ENCODE measurements around the gene TAF9. TPM values are rescaled to one million over a fixed set of nuclear protein-coding genes. Genes with fewer than 3 reads are reported as not detected.

Gene TAF9
- polyA plus RNA-seq, 1 of the 3 experiments (the other 2 are of a cell fraction): 106 TPM

- Histone ChIP-seq H2AFZ (ENCODE audit: low read depth) (no peak overlapping the region), H3K9me2 (no peaks in the 10 kb centered on the region), H3K4me2 (no peak overlapping the region), H3K9me3 (no peaks in the 10 kb centered on the region), H3K36me3 (replicated peaks in 1 of 2; ENCODE audit: control insufficient read depth in 1 of 2, insufficient read depth in 2 of 2, low read length in 1 of 2) (peaks cover 44 to 67% of the 10 kb centered on the region in 2 experiments), H4K20me1 (ENCODE audit: insufficient read depth) (no peaks in the 10 kb centered on the region), H3K27me3 (ENCODE audit: insufficient read depth) (no peaks in the 10 kb centered on the region), H3K4me3 (ENCODE audit: low read depth in 2 of 2, low read length in 1 of 2) (no peak overlapping the region), H3F3A (replicated peaks; ENCODE audit: insufficient read depth) (peaks cover 8% of the 10 kb centered on the region), H3K27ac (ENCODE audit: low read depth in 2 of 2, low read length in 1 of 2) (no peak overlapping the region), H3K4me1 (ENCODE audit: control insufficient read depth in 1 of 2, insufficient read depth in 2 of 2, low read depth in 1 of 2, low read length in 1 of 2) (no peaks in the 10 kb centered on the region), H3K9ac (no peak overlapping the region), H3K79me2 (ENCODE audit: insufficient read depth) (peaks cover 9% of the 10 kb centered on the region)
- no peak for TF ChIP-seq RXRA (IDR thresholded peaks at IDR 0.05; ENCODE audit: borderline replicate concordance, low read depth)
- no peak for TF ChIP-seq JUND (IDR thresholded peaks at IDR 0.05)
- no peak for TF ChIP-seq ZBTB33 (IDR thresholded peaks at IDR 0.05; ENCODE audit: borderline replicate concordance, low read depth)
- no peak for TF ChIP-seq FOXM1 (IDR thresholded peaks at IDR 0.05; ENCODE audit: low read depth)
- TF ChIP-seq GATA2 (CRISPR knock-in tag; IDR thresholded peaks at IDR 0.05): no peak
- TF ChIP-seq CHD2 (IDR thresholded peaks at IDR 0.05; ENCODE audit: low read length, partially characterized antibody): no peak
- no peak for TF ChIP-seq MAX (IDR thresholded peaks at IDR 0.05; ENCODE audit: low read depth)
- TF ChIP-seq USF1 (IDR thresholded peaks at IDR 0.05; ENCODE audit: borderline replicate concordance, low read depth): no peak
- TF ChIP-seq CTCF (IDR thresholded peaks at IDR 0.05): no peak
- no peak for TF ChIP-seq USF2 (IDR thresholded peaks at IDR 0.05; ENCODE audit: borderline replicate concordance, low read depth, low read length)
- no peak for DNase-seq
- ChIA-PET POLR2A (no interaction called here), CTCF (no interaction called here)
Observed at GRCh38 chr5:69378376-69378775, 9.1 kb upstream of the TAF9 start.

- CTCF ChIA-PET: no interaction called here
Observed at GRCh38 chr5:69374911-69375446, 5.7 kb upstream of the TAF9 start.

More at GRCh38 chr5:69374911-69375446, 5.7 kb upstream of the TAF9 start:
- POLR2A ChIA-PET: no interaction called here
- DNase-seq: no peak
- H3K4me3 ChIP-seq (ENCODE audit: low read depth in 2 of 2, low read length in 1 of 2): no peak overlapping the region
- peaks cover 42% of the 10 kb centered on the region for H3K79me2 ChIP-seq (ENCODE audit: insufficient read depth)
- H3K9ac ChIP-seq: no peak overlapping the region
- H3K9me2 ChIP-seq: no peaks in the 10 kb centered on the region
- no peak overlapping the region for H3K27ac ChIP-seq (ENCODE audit: low read depth in 2 of 2, low read length in 1 of 2)
- H3K36me3 ChIP-seq (replicated peaks in 1 of 2; ENCODE audit: control insufficient read depth in 1 of 2, insufficient read depth in 2 of 2, low read length in 1 of 2): peaks cover 39 to 48% of the 10 kb centered on the region in 2 experiments
- peaks cover 12% of the 10 kb centered on the region for H3F3A ChIP-seq (replicated peaks; ENCODE audit: insufficient read depth)
- H3K4me2 ChIP-seq: no peak overlapping the region
- no peaks in the 10 kb centered on the region for H3K9me3 ChIP-seq
- no peak overlapping the region for H2AFZ ChIP-seq (ENCODE audit: low read depth)
- no peak for TF ChIP-seq GABPA (IDR thresholded peaks at IDR 0.05; ENCODE audit: low read depth)
- TF ChIP-seq TEAD4 (IDR thresholded peaks at IDR 0.05; ENCODE audit: borderline replicate concordance, insufficient read depth): no peak
- no peak for TF ChIP-seq MXI1 (IDR thresholded peaks at IDR 0.05; ENCODE audit: low read depth, low read length)
- TF ChIP-seq FOXM1 (IDR thresholded peaks at IDR 0.05; ENCODE audit: low read depth): no peak
- whole genome bisulfite sequencing (ENCODE audit: low lambda C conversion rate): 96% methylated on average over 4 of the region's 4 CpGs
- H4K20me1 ChIP-seq (ENCODE audit: insufficient read depth): no peaks in the 10 kb centered on the region
- H3K27me3 ChIP-seq (ENCODE audit: insufficient read depth): no peaks in the 10 kb centered on the region
- peaks cover 7 to 9% of the 10 kb centered on the region in 2 experiments; a peak in 2 of 4 replicates for H3K4me1 ChIP-seq (ENCODE audit: control insufficient read depth in 1 of 2, insufficient read depth in 2 of 2, low read depth in 1 of 2, low read length in 1 of 2)
